ENCODE measurements around the gene CASD1. TPM values are rescaled to one million over a fixed set of nuclear protein-coding genes. Genes with fewer than 3 reads are reported as not detected.

The CASD1 gene
- total RNA-seq, 2 experiments from 2014 or later = 11.5 to 12.0 TPM

DNA sequence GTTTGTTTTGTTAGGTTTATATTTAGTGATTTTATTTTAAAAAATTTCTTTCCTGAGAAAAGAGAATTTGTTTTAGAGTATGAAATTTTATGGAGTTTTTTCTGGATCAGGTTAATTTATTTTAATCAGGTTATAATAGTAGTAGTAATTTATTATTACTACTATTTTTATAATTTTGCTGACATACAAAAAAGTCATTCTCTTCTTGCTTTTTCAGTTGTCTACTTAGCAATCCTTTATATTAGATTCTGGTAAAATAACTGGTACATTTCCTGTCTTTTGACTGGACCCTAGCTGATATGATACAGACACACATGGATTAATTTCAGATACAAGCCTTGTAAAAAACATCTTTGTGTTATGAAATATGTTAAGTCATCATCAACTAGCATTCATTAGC lies 5.3 kb downstream of the CASD1 start:
- Mint-ChIP-seq H3K27me3 (no peaks in the 10 kb centered on the region), H3K36me3 (peaks cover 9% of the 10 kb centered on the region), H3K4me3 (no peak overlapping the region), H3K27ac (no peak overlapping the region), H3K9me3 (no peaks in the 10 kb centered on the region), H3K4me1 (ENCODE audit: low read depth) (peaks cover 45% of the 10 kb centered on the region)
- POLR2A ChIA-PET = no interaction called here
- intact Hi-C loops (cut with micrococcal nuclease) = loop anchor here (5.0 to 10.0 kb wide), 3 partner anchors 107 to 960 kb away; partner anchors contain the start of gene BET1
- DNase-seq = no peak
- CTCF ChIA-PET = interaction anchor here (0.9 kb wide), 1 partner anchor 79 kb away, joined by 3 read pairs; no protein-coding TSS in a partner anchor

DNA sequence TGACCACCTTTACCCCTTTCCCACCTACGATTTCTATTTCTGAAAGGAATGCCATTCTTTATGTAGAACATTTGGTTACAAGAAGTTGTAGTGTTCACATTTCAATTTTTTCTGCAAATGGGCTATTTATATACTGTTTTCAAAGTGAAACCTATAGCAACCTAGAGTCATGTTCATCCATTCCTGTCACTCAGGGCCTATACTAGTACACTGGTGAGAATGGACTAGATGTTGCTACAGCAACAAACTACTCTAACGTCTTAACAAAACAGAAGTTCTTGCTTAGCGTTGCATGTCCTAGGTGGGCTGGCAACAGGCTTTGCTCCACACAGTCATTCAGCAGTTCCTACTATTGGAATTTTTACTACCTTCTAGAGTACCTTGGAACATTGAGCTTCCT lies 16.3 kb downstream of the CASD1 start:
- H3K4me1 Mint-ChIP-seq (ENCODE audit: low read depth) = no peaks in the 10 kb centered on the region

GRCh38 chr7:94529516-94529915 lies 19.9 kb downstream of the CASD1 start:
- no peaks in the 10 kb centered on the region for H3K4me1 Mint-ChIP-seq (ENCODE audit: low read depth)
- no peaks in the 10 kb centered on the region for H3K9me3 Mint-ChIP-seq
- H3K4me3 Mint-ChIP-seq = no peak overlapping the region
- H3K27ac Mint-ChIP-seq = no peak overlapping the region
- intact Hi-C loops (cut with micrococcal nuclease) = no loop called here
- DNase-seq = no peak
- no peaks in the 10 kb centered on the region for H3K27me3 Mint-ChIP-seq
- ChIA-PET POLR2A (no interaction called here), CTCF (no interaction called here)
- peaks cover 9% of the 10 kb centered on the region for H3K36me3 Mint-ChIP-seq

More for the DNA sequence above, 16.3 kb downstream of the CASD1 start:
- intact Hi-C loops (cut with micrococcal nuclease) = no loop called here
- no peaks in the 10 kb centered on the region for H3K9me3 Mint-ChIP-seq
- POLR2A ChIA-PET = no interaction called here
- DNase-seq = no peak
- no peak overlapping the region for H3K4me3 Mint-ChIP-seq
- peaks cover 11% of the 10 kb centered on the region for H3K36me3 Mint-ChIP-seq
- H3K27ac Mint-ChIP-seq = no peak overlapping the region
- H3K27me3 Mint-ChIP-seq = no peaks in the 10 kb centered on the region
- CTCF ChIA-PET = no interaction called here

GRCh38 chr7:94530109-94530508 lies 20.5 kb downstream of the CASD1 start:
- POLR2A ChIA-PET = no interaction called here
- Mint-ChIP-seq H3K27me3 (no peaks in the 10 kb centered on the region), H3K27ac (no peak overlapping the region), H3K4me3 (no peak overlapping the region), H3K36me3 (peaks cover 11% of the 10 kb centered on the region), H3K4me1 (ENCODE audit: low read depth) (no peaks in the 10 kb centered on the region), H3K9me3 (no peaks in the 10 kb centered on the region)
- no peak for DNase-seq
- intact Hi-C loops (cut with micrococcal nuclease) = no loop called here
- CTCF ChIA-PET = no interaction called here

DNA sequence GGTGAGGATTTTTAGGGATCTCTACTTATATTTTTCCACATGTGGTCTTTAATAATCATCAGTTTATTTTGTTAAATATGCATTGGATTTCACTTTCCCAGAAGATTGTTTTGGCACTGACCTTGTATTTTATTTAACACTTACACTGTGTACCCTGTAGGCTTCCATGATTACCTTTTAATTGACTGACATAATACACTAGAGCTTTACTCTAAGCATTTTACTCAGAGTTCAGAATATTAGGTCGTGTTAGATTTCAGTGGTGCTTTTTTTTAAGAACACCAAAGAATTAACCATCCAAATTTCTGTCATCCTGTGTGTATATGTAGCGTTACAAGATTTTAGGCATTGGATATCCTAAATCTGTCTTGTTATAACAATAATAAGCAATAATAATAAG lies 23.1 kb downstream of the CASD1 start:
- H3K27me3 Mint-ChIP-seq = no peaks in the 10 kb centered on the region
- DNase-seq = no peak
- H3K4me1 Mint-ChIP-seq (ENCODE audit: low read depth) = no peaks in the 10 kb centered on the region
- H3K9me3 Mint-ChIP-seq = no peaks in the 10 kb centered on the region
- intact Hi-C loops (cut with micrococcal nuclease) = no loop called here
- CTCF ChIA-PET = no interaction called here
- POLR2A ChIA-PET = no interaction called here
- H3K4me3 Mint-ChIP-seq = no peak overlapping the region
- no peak overlapping the region for H3K27ac Mint-ChIP-seq
- H3K36me3 Mint-ChIP-seq = peaks cover 19% of the 10 kb centered on the region

- no peak for DNase-seq
- peaks cover 18% of the 10 kb centered on the region for H3K36me3 Mint-ChIP-seq
- no peak overlapping the region for H3K27ac Mint-ChIP-seq
- H3K27me3 Mint-ChIP-seq = no peaks in the 10 kb centered on the region
- no peaks in the 10 kb centered on the region for H3K9me3 Mint-ChIP-seq
- intact Hi-C loops (cut with micrococcal nuclease) = no loop called here
- no peak overlapping the region for H3K4me3 Mint-ChIP-seq
- H3K4me1 Mint-ChIP-seq (ENCODE audit: low read depth) = no peaks in the 10 kb centered on the region
- POLR2A ChIA-PET = no interaction called here
- CTCF ChIA-PET = no interaction called here
Observed at GRCh38 chr7:94540428-94540827, 30.8 kb downstream of the CASD1 start.

GRCh38 chr7:94547126-94547525 lies 37.5 kb downstream of the CASD1 start:
- intact Hi-C loops (cut with micrococcal nuclease) = no loop called here
- DNase-seq = no peak
- H3K27me3 Mint-ChIP-seq = no peaks in the 10 kb centered on the region
- no peaks in the 10 kb centered on the region for H3K9me3 Mint-ChIP-seq
- H3K27ac Mint-ChIP-seq = no peak overlapping the region
- no peak overlapping the region for H3K4me3 Mint-ChIP-seq
- peaks cover 17% of the 10 kb centered on the region for H3K36me3 Mint-ChIP-seq
- ChIA-PET CTCF (no interaction called here), POLR2A (no interaction called here)
- H3K4me1 Mint-ChIP-seq (ENCODE audit: low read depth) = no peaks in the 10 kb centered on the region

- Mint-ChIP-seq H3K36me3 (peaks cover 26% of the 10 kb centered on the region), H3K9me3 (no peaks in the 10 kb centered on the region), H3K27me3 (no peaks in the 10 kb centered on the region), H3K4me1 (ENCODE audit: low read depth) (peaks cover 6% of the 10 kb centered on the region), H3K27ac (no peak overlapping the region), H3K4me3 (no peak overlapping the region)
- intact Hi-C loops (cut with micrococcal nuclease) = no loop called here
- no peak for DNase-seq
- CTCF ChIA-PET = interaction anchor here (1.2 kb wide), 1 partner anchor 30 kb away, joined by 3 read pairs; no protein-coding TSS in a partner anchor
- POLR2A ChIA-PET = no interaction called here
Observed at GRCh38 chr7:94556028-94556427, 46.4 kb downstream of the CASD1 start.

GRCh38 chr7:94557215-94557614 lies 47.6 kb downstream of the CASD1 start:
- Mint-ChIP-seq H3K9me3 (no peaks in the 10 kb centered on the region), H3K4me1 (ENCODE audit: low read depth) (peaks cover 6% of the 10 kb centered on the region), H3K27ac (no peak overlapping the region), H3K27me3 (no peaks in the 10 kb centered on the region), H3K4me3 (no peak overlapping the region), H3K36me3 (peaks cover 31% of the 10 kb centered on the region)
- intact Hi-C loops (cut with micrococcal nuclease) = no loop called here
- POLR2A ChIA-PET = no interaction called here
- CTCF ChIA-PET = no interaction called here
- no peak for DNase-seq

GRCh38 chr7:94559972-94560371 lies 50.4 kb downstream of the CASD1 start:
- DNase-seq = no peak

GRCh38 chr7:94561841-94562514 lies 52.4 kb downstream of the CASD1 start:
- ChIA-PET POLR2A (no interaction called here), CTCF (no interaction called here)

More at GRCh38 chr7:94559972-94560371, 50.4 kb downstream of the CASD1 start:
- Mint-ChIP-seq H3K27me3 (no peaks in the 10 kb centered on the region), H3K4me3 (no peak overlapping the region), H3K27ac (no peak overlapping the region), H3K36me3 (peaks cover 27% of the 10 kb centered on the region), H3K9me3 (no peaks in the 10 kb centered on the region), H3K4me1 (ENCODE audit: low read depth) (peaks cover 6% of the 10 kb centered on the region)
- CTCF ChIA-PET = no interaction called here
- intact Hi-C loops (cut with micrococcal nuclease) = no loop called here
- POLR2A ChIA-PET = no interaction called here

DNA sequence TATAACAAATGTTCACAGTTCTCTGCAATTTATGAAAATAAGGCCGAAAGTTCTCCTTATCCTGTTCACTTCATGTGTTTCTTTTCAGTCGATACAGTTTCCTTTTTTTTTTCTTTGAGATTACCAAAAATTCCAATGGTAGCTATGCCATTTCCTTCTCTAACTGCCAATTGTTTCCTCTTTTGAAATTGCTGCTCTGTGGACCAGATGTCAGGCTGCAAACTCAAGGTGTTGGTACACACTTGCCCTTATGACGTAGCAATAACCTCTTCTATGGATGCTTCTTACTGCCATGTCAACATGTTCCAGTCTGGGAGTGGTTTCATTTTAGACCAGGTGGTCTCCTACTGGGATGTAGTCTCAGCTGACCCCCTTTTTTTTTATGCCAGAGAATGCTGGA lies 52.9 kb downstream of the CASD1 start:
- Mint-ChIP-seq H3K27me3 (no peaks in the 10 kb centered on the region), H3K4me3 (no peak overlapping the region), H3K9me3 (no peaks in the 10 kb centered on the region), H3K36me3 (peaks cover 17% of the 10 kb centered on the region), H3K4me1 (ENCODE audit: low read depth) (no peaks in the 10 kb centered on the region), H3K27ac (no peak overlapping the region)
- no peak for DNase-seq
- intact Hi-C loops (cut with micrococcal nuclease) = no loop called here
- ChIA-PET POLR2A (no interaction called here), CTCF (no interaction called here)

More at GRCh38 chr7:94561841-94562514, 52.4 kb downstream of the CASD1 start:
- no peaks in the 10 kb centered on the region for H3K27me3 Mint-ChIP-seq
- H3K4me3 Mint-ChIP-seq = no peak overlapping the region
- peaks cover 22% of the 10 kb centered on the region for H3K36me3 Mint-ChIP-seq
- no peaks in the 10 kb centered on the region for H3K4me1 Mint-ChIP-seq (ENCODE audit: low read depth)
- intact Hi-C loops (cut with micrococcal nuclease) = no loop called here
- DNase-seq = no peak
- H3K9me3 Mint-ChIP-seq = no peaks in the 10 kb centered on the region
- H3K27ac Mint-ChIP-seq = no peak overlapping the region

DNA sequence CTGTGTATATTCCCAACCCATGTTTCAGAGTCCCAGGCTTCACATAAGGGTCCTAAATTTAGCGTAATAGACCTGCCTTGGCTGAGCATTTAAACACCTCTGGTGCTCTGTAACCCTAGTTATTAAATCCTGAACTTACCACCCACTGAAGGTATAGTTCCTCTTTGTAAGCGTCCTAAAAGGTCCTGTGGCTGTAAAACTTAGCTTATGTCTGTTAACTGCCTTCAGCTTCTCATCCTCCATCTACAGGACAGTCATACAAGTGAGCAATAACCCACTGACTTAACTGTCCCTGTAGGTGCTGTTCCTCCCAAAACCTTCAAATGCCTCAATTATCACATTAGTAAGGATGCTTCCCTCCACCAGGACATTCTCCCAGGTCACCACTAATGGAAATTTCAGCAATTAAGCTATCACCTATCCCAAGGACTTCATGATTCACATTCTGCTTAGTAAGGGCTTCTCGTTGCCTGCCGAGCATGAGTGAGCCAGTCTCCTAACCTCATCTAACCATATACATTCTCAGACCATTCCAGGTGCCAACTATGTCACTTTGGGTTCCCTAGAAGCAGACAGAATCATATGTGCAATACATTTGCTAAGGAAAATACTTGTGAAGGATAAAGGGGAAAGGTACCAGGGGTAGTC lies 55.8 kb downstream of the CASD1 start:
- Mint-ChIP-seq H3K9me3 (peaks cover 2% of the 10 kb centered on the region), H3K4me1 (ENCODE audit: low read depth) (no peaks in the 10 kb centered on the region), H3K27ac (no peak overlapping the region), H3K36me3 (peaks cover 16% of the 10 kb centered on the region), H3K27me3 (no peaks in the 10 kb centered on the region), H3K4me3 (no peak overlapping the region)
- intact Hi-C loops (cut with micrococcal nuclease) = no loop called here
- POLR2A ChIA-PET = no interaction called here
- no peak for DNase-seq
- CTCF ChIA-PET = no interaction called here
